SK-N-MC (cell line): ENCODE results near the gene PIKFYVE.

ENCODE experiments used
- EZH2 ChIP-seq: fragments of 200-600 bp; sonication (generic); IDR thresholded peaks from one replicate; pipeline ENCODE4 v1.6.1; 2017; ENCODE audit warnings: antibody characterized with exemption
- FOXP2 ChIP-seq: optimal IDR thresholded peaks from 2 replicates; pipeline ENCODE3; 2011; ENCODE audit warnings: mild to moderate bottlenecking, moderate library complexity; ENCODE audit not compliant: insufficient read depth; ENCODE audit errors: extremely low read length, control extremely low read depth
- POLR2AphosphoS5 ChIP-seq: IDR thresholded peaks from 2 replicates; pipeline ENCODE4 v1.6.1; 2012; ENCODE audit warnings: mild to moderate bottlenecking, low read depth, low read length, borderline replicate concordance

DNA sequence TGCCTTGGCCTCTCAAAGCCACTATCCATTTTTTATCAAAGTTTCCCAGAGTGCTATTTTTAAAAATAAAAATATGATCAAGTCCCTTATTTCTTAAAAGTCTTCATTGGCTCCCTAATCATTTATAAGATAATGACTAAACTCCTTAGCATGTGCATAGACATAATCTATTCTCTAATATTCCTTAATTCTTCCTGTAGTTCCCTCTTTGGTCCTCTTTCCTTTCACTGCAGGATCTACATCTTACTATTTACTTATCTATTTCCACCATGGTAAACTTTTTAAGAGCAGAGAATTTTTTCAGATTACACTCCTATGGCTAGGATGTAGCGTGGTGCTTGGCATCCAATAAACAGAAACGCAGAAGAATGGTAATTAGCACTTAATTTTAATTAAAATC lies 30.2 kb upstream of the PIKFYVE start:
- no peak for TF ChIP-seq EZH2
- no peak for TF ChIP-seq POLR2AphosphoS5
- TF ChIP-seq FOXP2: no peak
